ENCODE data around the gene TUBB2B.
"Not testable (repeated sequence)": the region's sequence is repeated elsewhere in the genome, so short reads cannot be mapped to it uniquely, and the experiment has no call there.

Gene TUBB2B

DNA sequence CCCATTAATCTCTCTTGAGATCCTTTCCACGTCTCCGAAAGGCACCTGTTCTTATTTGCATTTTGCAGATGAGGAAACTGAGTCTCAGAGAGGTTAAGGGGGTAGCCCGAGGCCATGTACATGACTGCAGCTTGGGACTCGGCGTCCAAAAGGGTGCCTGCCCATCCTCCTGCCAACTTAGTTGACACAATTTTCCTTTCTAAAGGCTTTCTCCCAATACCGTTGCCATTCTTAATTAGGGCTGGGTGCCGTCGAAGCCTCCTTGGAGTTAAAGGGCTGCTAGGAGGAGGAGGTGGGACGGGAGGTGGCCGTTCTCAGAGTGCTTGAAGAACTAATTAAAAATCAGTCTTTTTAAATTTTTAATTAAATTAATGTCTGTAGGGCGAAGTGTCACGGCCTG lies 30.7 kb upstream of the TUBB2B start:
- no peak for FAIRE-seq

DNA sequence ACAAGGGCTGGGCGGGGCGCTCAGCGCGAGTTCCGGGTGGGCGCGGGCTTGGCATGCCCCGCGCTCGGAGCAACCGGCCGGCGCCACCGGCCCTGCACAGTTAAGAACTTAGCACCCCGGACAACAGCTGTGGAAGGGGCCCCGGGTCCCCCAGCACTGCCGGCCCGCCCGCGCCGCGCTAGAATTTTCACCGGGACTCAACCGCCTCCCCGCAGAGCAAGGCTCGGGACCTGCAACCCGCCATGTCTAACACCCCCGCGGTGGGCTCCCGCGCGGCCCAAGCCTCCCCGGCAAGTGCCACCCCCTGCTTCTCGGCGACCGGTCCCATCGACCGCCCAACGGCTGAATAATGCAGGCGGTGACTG lies 26.1 kb upstream of the TUBB2B start:
- FAIRE-seq = no peak

DNA sequence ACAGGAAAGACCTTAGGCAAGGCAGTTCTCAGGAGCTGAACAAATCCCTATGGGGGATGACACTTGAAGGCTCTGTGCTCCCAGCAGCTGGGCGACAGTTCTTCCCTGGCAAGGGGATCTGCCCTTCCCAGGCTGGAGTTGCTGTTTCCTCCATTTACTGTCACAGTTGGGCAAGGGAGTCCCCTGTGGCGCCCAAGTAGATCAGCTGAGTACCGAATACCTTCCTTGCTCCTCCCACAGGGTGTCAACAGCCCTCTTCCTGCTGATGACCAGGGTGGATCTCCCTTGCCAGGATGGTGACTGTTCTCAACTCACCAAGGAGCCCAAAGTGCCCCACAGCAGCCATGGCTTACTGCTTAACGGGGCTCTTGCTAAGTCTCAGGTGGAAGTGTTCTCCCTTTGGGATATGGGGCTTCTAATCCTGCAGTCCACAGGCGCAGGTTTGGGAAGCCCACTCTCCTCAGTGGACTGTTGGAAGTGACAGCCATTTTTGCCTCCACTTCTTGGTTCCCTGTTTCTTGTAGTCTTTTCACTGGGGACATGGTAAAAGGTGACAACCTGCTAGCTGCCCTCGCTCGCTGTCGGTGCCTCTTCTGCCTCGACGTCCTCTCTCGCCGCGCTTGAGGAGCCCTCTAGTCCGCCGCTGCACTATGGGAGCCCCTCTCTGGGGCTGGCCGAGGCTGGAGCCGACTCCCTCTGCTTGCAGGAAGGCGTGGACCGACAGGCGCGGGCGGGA lies 25.6 kb upstream of the TUBB2B start:
- FAIRE-seq = no peak

DNA sequence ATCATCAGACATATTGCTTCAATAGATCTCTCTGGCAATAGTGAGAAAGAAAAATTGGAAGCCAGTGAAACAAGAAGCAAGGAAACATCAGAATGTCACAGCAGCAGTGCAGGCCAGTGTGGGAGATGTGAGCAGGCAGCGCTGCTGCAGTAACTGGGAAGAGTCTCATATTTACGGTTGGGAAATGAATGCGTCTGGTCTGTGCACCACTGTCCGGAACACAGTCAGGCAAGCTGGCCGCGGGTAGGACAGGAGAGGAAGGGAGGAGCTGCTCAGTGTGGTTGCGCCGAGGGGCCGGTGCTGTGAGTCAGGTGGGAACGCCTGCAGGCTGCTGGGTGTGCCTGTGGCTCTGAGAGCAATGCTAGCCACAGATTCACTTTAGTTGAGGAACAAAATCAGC lies 24.9 kb upstream of the TUBB2B start:
- FAIRE-seq = no peak

DNA sequence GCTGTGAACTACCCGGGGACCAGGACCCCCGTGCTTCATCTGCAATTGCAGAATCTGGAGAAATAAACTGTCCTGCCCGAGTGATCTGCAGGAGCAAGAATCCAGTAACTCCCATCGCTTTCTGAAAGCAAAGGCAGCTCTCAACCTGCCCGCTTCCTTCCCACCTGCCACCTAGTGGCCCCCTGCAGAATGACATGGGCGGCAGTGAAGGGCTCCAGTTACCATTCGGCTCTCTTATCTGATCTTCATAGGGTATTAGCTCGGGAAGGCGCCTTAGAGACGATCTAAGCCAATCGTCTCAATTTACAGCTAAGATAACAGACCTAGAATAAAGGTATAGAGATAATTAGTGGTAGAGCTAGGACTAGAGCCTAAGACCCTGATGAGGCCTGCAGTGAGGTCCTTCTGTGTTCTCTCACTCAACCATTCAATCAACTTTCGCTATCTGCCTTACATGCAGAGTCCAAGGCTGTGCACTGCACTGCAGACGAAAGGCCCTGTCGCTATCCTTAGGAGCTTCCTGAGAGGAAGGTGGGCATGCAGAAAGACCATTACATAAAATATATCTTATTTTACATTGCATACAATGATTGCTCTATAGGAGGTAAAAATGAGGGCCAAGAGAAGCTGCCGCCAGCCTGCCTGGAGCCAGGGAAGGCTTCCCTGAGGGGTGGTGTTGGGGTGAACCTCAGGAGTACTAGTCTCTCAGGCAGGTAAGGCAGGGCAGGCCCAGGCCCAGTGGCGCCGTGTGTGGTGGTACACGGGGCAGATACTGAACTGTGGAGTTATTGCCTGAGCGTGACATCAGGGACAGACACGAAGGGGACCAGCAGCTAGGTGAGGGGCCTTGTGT lies 24.2 kb upstream of the TUBB2B start:
- FAIRE-seq = peak; percentile 83

DNA sequence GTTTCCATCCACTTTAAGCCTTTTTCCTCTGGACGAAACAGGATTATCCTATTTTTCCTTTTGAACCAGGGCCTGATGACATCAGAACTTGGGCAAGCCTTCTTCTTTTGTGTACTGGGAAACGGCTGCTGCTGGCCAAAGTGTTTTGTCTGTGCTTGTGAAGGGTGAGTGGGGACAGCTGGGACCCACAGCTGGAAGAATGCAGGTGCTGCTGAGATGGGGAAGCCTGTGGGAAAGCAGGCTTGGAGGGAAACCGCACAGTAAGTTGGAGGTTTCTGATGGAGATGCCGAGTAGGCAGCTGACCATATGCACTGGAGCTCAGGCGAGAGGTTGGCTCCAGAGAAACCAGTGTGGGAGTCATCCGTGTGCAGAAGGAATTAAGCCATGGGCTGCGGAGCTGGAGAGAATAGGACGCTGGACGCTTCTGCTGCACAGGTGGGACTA lies 22.8 kb upstream of the TUBB2B start:
- FAIRE-seq = no peak

DNA sequence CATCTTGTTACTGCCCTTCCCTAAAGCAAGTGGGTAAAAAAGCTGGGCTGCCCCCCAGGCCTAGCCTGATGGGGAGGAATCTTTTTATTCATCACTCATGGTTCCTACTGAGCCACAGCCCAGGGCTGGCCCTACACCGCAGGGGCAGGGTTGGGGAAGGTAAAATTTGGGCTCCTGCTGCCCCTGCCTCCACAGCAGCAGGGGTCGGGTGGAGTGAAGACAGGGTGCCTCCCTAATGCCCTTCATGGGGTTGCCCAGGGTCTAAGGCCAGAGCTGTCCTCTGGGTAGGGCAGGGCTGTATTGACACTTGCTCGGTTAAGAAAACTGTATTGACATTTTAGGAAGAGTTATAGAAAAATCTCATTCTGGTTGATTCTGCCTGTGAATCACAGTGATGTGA lies 22.4 kb upstream of the TUBB2B start:
- FAIRE-seq = no peak

DNA sequence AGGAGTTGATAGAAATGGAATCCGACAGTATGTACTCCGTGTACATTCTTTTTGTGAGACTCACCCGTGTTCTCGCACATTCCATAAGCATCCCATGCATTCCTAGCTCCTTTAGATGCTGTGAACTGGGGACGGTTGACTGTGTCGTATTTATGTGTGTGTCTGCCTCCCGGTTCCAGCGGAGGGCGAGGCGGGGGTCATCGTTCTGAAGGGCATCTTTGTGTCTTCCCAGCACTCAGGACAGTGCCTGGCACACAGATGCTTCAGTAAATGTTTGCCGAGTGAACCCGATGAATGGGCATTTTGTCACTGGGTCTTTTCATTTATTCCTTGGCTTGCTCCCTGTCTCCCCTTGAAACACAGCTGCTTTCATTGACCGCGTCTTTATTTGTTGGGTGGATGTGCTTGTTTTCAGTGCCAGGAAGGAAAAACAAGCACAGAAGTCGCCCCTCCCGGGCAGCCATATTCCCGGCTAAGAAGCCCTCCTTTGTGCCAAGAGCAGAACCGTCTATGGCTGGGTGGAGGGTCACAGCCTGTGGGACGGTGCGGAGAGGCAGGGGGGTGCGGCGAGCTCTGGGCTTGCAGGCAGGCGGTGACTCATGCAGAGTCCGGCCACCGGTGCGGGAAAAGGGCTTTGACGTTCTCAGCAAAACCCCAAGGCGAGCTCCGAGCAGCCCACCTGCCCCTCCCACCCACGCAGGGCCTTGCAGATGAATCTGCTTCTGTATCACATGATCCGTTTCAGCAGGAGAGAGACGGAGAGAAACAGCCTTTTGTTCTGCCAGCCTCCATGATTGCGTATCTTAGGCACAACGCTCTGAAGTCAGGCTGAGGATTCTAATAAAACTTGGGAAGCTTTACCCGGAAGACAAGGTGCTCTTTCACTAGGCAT lies 20.0 kb upstream of the TUBB2B start:
- FAIRE-seq = peak; percentile 93

DNA sequence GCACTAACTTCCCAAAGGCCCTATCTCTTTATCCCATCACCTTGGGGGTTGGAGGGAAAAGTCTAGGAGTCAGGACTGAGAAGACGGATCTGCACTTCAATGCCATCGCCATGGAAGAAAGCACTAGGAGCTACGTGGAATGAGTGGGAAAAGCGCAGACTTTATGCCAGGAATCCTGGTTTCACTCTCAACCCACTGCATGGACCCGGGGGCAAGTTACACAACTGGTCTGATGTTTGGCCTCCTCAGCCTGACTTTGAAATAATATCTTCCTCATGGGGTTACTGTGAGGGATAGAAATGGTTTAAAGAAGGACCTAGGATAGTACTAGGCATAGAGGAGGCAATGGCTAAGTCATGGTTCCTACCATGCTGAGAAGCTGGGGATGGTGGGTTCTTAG lies 17.8 kb upstream of the TUBB2B start:
- FAIRE-seq = no peak

DNA sequence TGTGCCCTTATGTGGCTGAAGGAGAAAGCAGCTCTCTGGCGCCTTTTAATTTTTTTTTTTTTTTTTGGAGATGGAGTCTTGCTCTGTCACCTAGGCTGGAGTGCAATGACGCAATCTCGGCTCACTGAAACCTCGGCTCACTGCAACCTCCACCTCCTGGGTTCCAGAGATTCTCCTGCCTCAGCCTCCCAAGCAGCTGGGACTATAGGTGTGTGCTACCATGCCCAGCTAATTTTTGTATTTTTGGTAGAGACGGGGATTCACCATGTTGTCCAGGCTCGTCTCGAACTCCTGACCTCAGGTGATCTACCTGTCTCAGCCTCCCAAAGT lies 17.3 kb upstream of the TUBB2B start:
- not testable (repeated sequence) for FAIRE-seq

DNA sequence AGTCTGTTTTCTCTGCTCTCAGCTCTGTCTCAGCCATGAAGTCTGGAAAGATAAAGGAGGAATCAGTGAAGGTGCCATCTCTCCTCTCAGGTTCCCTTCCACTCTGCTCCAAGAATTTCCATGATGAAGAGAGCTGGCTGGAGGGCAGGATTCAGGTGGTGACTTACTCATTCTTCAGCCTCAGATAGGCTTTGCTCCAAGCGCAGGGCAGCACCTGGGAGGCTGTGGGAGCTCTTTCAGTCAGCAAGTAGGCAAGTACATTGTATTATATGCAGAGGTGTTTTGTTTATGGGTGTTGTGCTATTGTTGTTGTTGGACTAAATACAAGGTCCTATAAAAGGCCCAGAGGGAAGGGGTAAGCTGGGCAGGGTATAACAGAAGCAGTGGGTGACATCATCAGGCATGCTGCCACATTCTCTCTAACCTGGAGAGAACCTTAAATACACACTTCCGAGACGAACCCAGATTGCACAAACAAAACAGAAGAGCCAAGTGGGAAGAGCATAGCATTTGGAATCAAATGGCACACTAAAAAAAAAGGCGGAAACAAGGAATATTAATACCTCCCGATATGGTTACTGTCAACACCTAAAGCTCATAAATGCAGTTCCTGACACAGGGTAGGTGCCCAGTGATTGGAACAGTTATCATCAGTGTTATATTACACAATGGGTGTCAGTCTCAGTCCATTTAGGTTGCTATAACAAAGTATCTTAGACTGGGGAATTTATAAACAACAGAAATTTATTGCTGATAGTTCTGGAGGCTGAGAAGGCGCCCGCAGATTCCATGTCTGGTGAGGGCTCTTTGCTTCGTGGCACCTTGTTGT lies 16.8 kb upstream of the TUBB2B start:
- no peak for FAIRE-seq

DNA sequence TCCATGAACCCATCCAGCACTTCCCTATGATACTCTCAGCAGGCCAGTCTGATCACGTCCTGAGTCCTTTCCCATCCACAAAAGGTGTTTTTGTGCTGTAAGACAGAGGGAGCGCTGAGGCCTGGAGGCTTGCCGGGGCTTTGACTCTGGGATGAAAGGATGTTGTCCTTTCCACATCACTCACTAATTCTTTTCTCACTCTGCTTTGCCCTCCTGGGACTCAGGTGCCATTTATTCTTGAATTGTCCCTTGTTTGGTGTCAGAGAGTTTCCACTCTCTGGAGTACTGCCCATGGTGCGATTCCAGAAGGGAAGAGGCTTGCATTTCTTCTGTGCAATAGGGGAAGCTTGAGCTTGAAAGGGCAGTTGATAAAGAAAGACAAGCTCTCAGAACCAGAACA lies 15.3 kb upstream of the TUBB2B start:
- FAIRE-seq = no peak

DNA sequence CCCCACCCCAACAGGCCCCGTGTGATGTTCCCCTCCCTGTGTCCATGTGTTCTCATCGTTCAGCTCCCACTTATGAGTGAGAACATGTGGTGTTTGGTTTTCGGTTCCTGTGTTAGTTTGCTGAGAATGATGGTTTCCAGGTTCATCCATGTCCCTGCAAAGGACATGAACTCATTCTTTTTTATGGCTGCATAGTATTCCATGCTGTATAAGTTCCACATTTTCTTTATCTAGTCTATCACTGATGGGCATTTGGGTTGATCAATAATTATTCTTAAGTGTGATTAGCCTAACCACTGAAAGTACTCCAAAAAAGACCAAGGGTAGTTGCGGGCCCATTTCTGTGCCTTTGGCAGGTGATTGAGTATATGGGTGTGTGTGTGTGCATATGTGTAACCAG lies 14.3 kb upstream of the TUBB2B start:
- not testable (repeated sequence) for FAIRE-seq

DNA sequence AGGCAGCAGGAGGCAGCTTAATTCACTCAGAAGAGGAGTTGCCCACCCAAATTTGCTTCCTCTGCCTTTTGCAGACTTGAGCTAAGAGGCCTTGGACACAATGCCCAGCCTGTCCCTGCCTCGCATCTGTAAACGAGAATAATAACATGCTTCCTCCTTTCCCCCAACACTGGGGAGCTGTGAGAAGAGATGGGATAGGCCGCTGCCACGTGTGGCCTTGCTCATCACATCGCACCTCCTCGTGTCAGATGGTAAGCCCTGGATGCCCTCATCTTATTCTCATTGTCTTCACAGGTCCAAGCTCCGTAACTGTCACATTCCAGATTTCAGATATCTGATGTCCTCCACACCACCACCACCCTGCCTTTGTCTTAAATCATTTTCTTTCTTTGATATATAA lies 13.1 kb upstream of the TUBB2B start:
- no peak for FAIRE-seq

DNA sequence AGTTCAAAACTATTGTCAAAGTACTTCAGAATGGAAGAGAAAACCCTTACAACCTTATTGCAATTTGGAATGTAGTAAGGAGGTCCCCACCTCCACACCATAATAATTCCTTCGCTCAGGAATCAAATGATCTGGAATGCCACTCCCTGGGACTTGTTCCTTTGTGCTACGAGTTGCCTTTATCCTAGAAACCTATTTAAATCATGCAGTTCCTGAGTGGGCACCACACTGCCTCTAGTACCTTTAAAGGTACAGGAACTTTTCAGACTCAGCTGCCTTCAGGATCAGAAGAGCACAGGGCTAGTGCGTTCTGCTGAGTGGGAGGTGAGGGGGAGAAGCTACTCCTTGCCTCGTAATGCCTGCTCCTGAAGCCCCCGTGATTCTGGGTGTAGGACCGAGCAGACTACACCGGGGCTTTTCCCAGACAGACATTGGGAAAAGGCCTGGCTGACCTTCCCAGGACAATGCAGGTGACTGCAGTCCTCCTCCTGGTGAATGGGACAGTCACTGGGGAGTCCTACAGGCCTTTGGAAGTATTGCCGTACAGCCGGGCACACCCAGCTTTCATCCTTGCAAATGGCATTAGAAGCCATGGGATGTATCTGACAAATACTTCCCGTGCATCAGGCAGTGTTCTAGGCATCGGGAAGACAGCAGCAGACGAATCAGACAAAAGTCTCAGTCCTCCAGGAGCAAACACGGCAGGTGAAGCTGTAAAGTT lies 11.8 kb upstream of the TUBB2B start:
- no peak for FAIRE-seq

DNA sequence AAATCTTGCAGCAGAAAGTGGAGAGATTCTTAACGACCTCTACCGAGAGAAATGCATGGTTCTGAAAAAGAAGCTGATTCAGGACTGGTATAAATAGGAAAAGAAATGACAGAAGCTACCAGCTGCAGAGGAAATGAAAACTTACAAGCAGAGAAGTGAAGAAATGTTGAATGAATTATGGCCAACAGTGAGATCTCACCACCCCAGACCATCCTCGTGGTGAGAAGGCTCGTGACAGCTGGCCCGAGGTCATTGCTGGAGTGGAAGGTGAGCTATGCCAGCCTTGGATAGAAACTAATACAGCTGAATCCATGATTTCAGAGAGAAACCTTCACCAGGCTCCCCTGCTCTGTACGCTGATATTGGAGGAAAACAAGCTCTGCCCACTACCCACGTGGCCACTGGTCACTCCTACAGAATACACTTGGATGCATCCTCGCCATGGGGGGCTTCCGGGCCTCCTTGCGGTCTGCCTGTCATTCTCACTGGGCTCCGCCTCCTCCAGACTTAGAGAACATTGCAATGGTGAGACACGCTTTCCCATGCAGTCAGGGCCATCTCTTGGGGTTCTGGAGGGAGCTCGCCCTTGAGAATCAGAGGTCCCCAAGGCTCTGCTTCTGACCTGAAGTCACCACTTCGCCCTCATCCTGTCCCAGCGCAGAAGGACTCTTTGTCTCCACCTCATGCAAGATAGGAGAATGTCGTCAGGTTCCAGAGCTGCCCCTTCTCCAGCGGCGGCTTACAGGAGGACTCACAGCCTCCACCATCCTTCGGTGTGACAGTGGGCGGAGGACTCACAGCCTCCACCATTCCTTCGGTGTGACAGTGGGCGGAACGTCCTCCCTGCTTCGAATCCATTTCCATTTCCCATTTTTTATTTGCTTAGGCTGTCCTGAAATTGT lies 10.6 kb upstream of the TUBB2B start:
- FAIRE-seq = peak; percentile 81

DNA sequence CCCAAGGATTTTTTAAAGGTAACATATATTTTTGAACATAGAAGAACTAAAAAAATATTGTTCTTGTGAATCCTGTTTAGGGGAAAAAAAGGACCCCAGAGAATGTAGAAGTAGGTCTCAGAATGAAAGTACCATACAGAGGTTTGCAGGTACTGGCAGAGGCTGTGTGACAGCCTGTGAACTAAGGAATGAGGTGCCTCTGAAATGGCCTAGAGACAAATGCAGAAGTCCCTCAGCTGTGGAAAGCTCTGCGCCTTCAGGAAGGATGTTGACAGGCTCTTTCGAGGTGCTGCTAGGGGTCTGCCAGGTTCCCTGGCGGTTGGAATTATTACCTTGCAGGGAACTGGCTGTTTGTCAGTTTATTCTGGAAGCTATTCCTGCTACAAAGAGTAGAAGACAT lies 8.6 kb upstream of the TUBB2B start:
- no peak for FAIRE-seq

DNA sequence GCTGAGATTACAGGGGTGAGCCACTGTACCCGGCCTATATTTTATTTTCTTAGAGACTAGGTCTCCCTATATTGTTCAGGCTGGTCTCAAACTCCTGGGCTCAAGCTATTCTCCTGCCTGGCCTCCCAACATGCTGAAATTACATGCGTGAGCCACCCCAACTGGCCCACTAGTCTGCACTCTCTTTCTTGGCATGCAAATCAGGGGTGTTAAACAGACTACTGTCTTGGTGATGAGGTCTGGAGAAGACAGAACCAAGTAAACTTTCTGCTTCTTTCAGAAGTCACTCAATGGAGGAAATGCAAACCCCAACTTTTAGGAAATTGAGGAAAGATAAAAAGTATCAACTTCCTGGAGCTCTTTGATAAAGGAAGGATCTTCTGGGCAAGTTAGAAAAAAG lies 8.0 kb upstream of the TUBB2B start:
- no peak for FAIRE-seq

DNA sequence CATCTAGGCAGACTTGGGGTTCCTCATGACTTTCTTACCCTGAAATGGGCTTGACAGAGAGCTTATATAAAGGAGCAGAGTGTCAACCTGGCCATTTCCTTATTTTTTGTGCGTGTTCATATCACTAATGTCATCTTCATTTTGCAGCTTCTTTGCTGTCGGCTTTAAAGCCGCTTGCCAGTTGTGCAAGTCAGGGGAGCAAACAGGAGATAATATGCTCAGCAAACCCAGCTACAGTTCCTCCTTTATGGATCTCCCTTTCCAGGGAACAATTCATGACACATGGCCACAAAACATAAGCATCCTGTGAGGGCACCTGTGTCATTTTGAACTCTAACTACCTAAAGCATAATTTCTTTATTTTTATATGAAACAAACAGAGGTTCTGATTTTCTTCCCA lies 6.5 kb upstream of the TUBB2B start:
- no peak for FAIRE-seq

DNA sequence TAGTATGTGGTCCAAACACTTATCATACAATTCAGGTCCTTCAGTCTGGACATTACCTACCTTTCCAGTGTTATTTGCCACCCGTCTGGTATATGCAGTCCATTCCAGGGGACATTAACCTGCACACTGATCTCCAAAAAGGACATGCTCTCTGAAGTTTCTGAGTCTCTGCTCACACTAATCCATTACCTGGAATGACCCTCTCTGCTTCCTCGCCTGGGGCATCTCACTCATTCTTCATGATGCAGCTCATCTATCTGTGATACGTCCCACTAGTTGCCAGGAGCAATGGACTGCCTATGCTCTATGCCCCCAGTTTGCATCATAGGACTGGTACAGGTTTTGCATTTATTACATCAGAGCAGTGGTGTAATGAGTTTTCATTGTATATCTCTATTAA lies 5.9 kb upstream of the TUBB2B start:
- FAIRE-seq = no peak
